SK-N-SH (cell line): Measurements from ENCODE around the gene SUPT4H1. TPM values are rescaled to one million over a fixed set of nuclear protein-coding genes. Genes with fewer than 3 reads are reported as not detected.

Experiments
- CTCF ChIA-PET: fragments of 300-600, 350-600 bp; formaldehyde crosslinking; extraction: SDS; loops from one replicate; lab custom pipeline; 2021; lab: Yijun Ruan, JAX
- POLR2A ChIA-PET: fragments of 350-600 bp; sonication (Branson Sonifier 250); formaldehyde crosslinking; extraction: SDS; loops from one replicate; lab custom pipeline; 2020; ENCODE audit warnings: antibody characterized with exemption, inconsistent platforms; lab: Yijun Ruan, JAX
- DNase-seq: peaks from one replicate; pipeline ENCODE4 v3.0.0; 2012
- H2AFZ ChIP-seq: fragments of 200-600 bp; sonication (generic); 2 replicates; pipeline ENCODE4 v1.8.1; 2016; ENCODE audit warnings: antibody characterized with exemption, mild to moderate bottlenecking, low read depth
- H3F3A ChIP-seq: fragments of 200-600 bp; sonication (generic); replicated peaks from 2 replicates; pipeline ENCODE3; 2016; ENCODE audit warnings: antibody characterized with exemption, mild to moderate bottlenecking; ENCODE audit not compliant: insufficient read depth
- H3K27ac ChIP-seq, 2 experiments: fragments of 200-500 bp in 1 of 2; fragments of 200-600 bp in 1 of 2; sonication (Bioruptor generic) in 1 of 2; sonication (generic), shearing (Covaris generic) in 1 of 2; 2 replicates each; pipeline versions ENCODE4 v1.5.1 to v1.6.1; 2014 to 2016; ENCODE audit warnings: low read depth in 2 of 2, inconsistent platforms in 1 of 2, low read length in 1 of 2, mild to moderate bottlenecking in 1 of 2, mixed read lengths in 1 of 2
- H3K27me3 ChIP-seq: fragments of 200-600 bp; sonication (generic), shearing (Covaris generic); 2 replicates; pipeline ENCODE4 v1.6.1; 2016; ENCODE audit warnings: mixed run types; ENCODE audit not compliant: insufficient read depth
- H3K36me3 ChIP-seq, 2 experiments: fragments of 200-500 bp in 1 of 2; fragments of 200-600 bp in 1 of 2; sonication (Bioruptor generic) in 1 of 2; sonication (generic) in 1 of 2; replicated peaks in 1 of 2; 2 replicates each; pipeline versions ENCODE3 to v1.5.1; 2014 to 2016; ENCODE audit warnings: low read length in 1 of 2, mild to moderate bottlenecking in 1 of 2; ENCODE audit not compliant: insufficient read depth in 2 of 2, control insufficient read depth in 1 of 2
- H3K4me1 ChIP-seq, 2 experiments: fragments of 200-500 bp in 1 of 2; fragments of 200-600 bp in 1 of 2; sonication (Bioruptor generic) in 1 of 2; sonication (generic), shearing (Covaris generic) in 1 of 2; 2 replicates each; pipeline versions ENCODE4 v1.5.1 to v1.6.1; 2014 to 2016; ENCODE audit warnings: low read depth in 1 of 2, low read length in 1 of 2, mixed run types in 1 of 2; ENCODE audit not compliant: insufficient read depth in 2 of 2, control insufficient read depth in 1 of 2
- H3K4me2 ChIP-seq: fragments of 200-600 bp; sonication (generic), shearing (Covaris generic); 2 replicates; pipeline ENCODE4 v1.6.1; 2017; ENCODE audit warnings: mixed run types
- H3K4me3 ChIP-seq, 2 experiments: fragments of 200-500 bp in 1 of 2; fragments of 200-600 bp in 1 of 2; sonication (Bioruptor generic) in 1 of 2; sonication (generic), shearing (Covaris generic) in 1 of 2; 2 replicates each; pipeline versions ENCODE4 v1.5.1 to v1.8.1; 2014 to 2016; ENCODE audit warnings: low read depth in 2 of 2, inconsistent platforms in 1 of 2, low read length in 1 of 2, mild to moderate bottlenecking in 1 of 2, mixed read lengths in 1 of 2, moderate library complexity in 1 of 2
- H3K79me2 ChIP-seq: fragments of 200-600 bp; sonication (generic); 2 replicates; pipeline ENCODE4 v1.8.1; 2017; ENCODE audit warnings: mild to moderate bottlenecking; ENCODE audit not compliant: insufficient read depth
- H3K9ac ChIP-seq: fragments of 200-600 bp; sonication (generic); 2 replicates; pipeline ENCODE4 v1.6.1; 2017; ENCODE audit warnings: mixed run types
- H3K9me2 ChIP-seq: fragments of 200-600 bp; sonication (generic); 2 replicates; pipeline ENCODE4 v1.6.1; 2017; ENCODE audit warnings: mixed run types
- H3K9me3 ChIP-seq: fragments of 200-600 bp; sonication (generic); 2 replicates; pipeline ENCODE4 v1.6.1; 2017; ENCODE audit warnings: mixed run types, mild to moderate bottlenecking, moderate library complexity
- H4K20me1 ChIP-seq: fragments of 200-600 bp; sonication (generic); 2 replicates; pipeline ENCODE4 v1.6.1; 2017; ENCODE audit warnings: mild to moderate bottlenecking, mixed run types; ENCODE audit not compliant: insufficient read depth
- CHD2 ChIP-seq: fragments of 150-350 bp; IDR thresholded peaks from 2 replicates; pipeline ENCODE4 v1.6.1; 2018; ENCODE audit warnings: low read length; ENCODE audit not compliant: partially characterized antibody
- ELF1 ChIP-seq: IDR thresholded peaks from 2 replicates; pipeline ENCODE4 v1.4.0; 2012
- EP300 ChIP-seq, 2 experiments: IDR thresholded peaks; 2 replicates each; pipeline versions ENCODE4 v1.4.0 to v1.6.1; 2012; ENCODE audit warnings: borderline replicate concordance in 1 of 2, low read depth in 1 of 2, low read length in 1 of 2
- EZH2phosphoT487 ChIP-seq: fragments of 200-600 bp; sonication (generic); IDR thresholded peaks from 2 replicates; pipeline ENCODE4 v1.6.1; 2017; ENCODE audit warnings: low read depth, mixed run types, mild to moderate bottlenecking, antibody characterized with exemption, moderate library complexity, borderline replicate concordance
- FOSL2 ChIP-seq: IDR thresholded peaks from 2 replicates; pipeline ENCODE4 v1.4.0; 2012; ENCODE audit warnings: low read depth, mild to moderate bottlenecking, moderate library complexity, borderline replicate concordance
- FOXM1 ChIP-seq: IDR thresholded peaks from 2 replicates; pipeline ENCODE4 v1.4.0; 2012; ENCODE audit warnings: low read depth, mild to moderate bottlenecking
- GABPA ChIP-seq: IDR thresholded peaks from 2 replicates; pipeline ENCODE4 v1.4.0; 2012; ENCODE audit warnings: low read depth, mild to moderate bottlenecking
- IRF3 ChIP-seq: fragments of 150-350 bp; IDR thresholded peaks from 2 replicates; pipeline ENCODE4 v1.6.1; 2016; ENCODE audit warnings: mild to moderate bottlenecking, low read depth, low read length
- MEF2A ChIP-seq: IDR thresholded peaks from 2 replicates; pipeline ENCODE4 v1.4.0; 2012; ENCODE audit warnings: low read depth, borderline replicate concordance
- MXI1 ChIP-seq: IDR thresholded peaks from 2 replicates; pipeline ENCODE4 v1.6.1; 2012; ENCODE audit warnings: mild to moderate bottlenecking, low read depth, low read length, improper control_type of control experiment
- NFIC ChIP-seq: IDR thresholded peaks from 2 replicates; pipeline ENCODE4 v1.4.0; 2012; ENCODE audit warnings: borderline replicate concordance
- NRF1 ChIP-seq: IDR thresholded peaks from 2 replicates; pipeline ENCODE4 v1.6.1; 2012; ENCODE audit warnings: low read depth, mild to moderate bottlenecking, low read length
- PBX3 ChIP-seq: IDR thresholded peaks from 2 replicates; pipeline ENCODE4; 2012
- POLR2AphosphoS5 ChIP-seq: IDR thresholded peaks from 2 replicates; pipeline ENCODE4 v1.6.1; 2012; ENCODE audit warnings: low read depth, low read length
- RAD21 ChIP-seq: IDR thresholded peaks from 2 replicates; pipeline ENCODE4 v1.6.1; 2012; ENCODE audit warnings: mild to moderate bottlenecking, low read length
- RFX5 ChIP-seq: IDR thresholded peaks from 2 replicates; pipeline ENCODE4 v1.6.1; 2012; ENCODE audit warnings: mild to moderate bottlenecking, improper control_type of control experiment, low read length
- SIN3A ChIP-seq: IDR thresholded peaks from 2 replicates; pipeline ENCODE4 v1.6.1; 2012; ENCODE audit warnings: low read depth, mild to moderate bottlenecking, low read length, moderate library complexity, borderline replicate concordance
- SMC3 ChIP-seq: IDR thresholded peaks from 2 replicates; pipeline ENCODE4 v1.6.1; 2012; ENCODE audit warnings: low read depth, low read length, improper control_type of control experiment
- TCF12 ChIP-seq: IDR thresholded peaks from 2 replicates; pipeline ENCODE4 v1.4.0; 2012
- TEAD4 ChIP-seq: IDR thresholded peaks from 2 replicates; pipeline ENCODE4 v1.4.0; 2012; ENCODE audit warnings: mild to moderate bottlenecking, borderline replicate concordance; ENCODE audit not compliant: insufficient read depth
- USF2 ChIP-seq: fragments of 150-350 bp; IDR thresholded peaks from 2 replicates; pipeline ENCODE4 v1.6.1; 2017; ENCODE audit warnings: antibody characterized with exemption, low read length, low read depth, borderline replicate concordance
- WGBS: methylation state at CpG from one replicate; pipeline ENCODE4 v1.1.6; 2017; ENCODE audit warnings: low lambda C conversion rate; 5-methylcytosine and 5-hydroxymethylcytosine counted together
- polyA plus RNA-seq, 3 experiments: library from polyadenylated mRNA; depleted of rRNA; stranded (reverse); fragments of >200 nt; gene quantifications; 2 replicates each; pipeline ENCODE4 v1.2.3, GENCODE V29; 2012
- TF ChIP-seq, protein P1 (sequence below): IDR thresholded peaks from 2 replicates; pipeline ENCODE4 v1.4.0; 2012; ENCODE audit warnings: low read depth

Gene SUPT4H1
- polyA plus RNA-seq, 1 of the 3 experiments (the other 2 are of a cell fraction) = 165 TPM

DNA sequence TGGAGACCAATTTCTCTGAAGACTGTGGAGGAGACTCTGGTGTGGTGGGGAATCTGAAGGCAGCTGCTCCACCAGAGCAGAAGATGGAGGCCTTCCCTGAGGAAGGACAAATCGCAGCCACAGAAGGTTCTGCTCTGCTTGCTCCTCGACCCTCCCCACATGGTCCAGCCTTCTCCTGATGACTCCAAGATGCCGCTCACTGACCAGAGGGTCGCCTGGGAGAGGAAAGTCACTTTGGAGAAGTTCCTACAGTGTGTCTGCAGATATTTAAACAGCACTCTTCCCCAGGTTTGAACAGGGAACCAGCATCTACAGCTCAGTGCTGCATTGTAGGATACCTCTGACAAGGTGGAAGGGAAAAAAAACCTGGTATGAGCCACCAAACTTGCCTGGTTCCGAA is 21.0 kb upstream of the SUPT4H1 start:
- CTCF ChIA-PET = interaction anchor here (1.0 to 5.7 kb wide), 4 partner anchors 9 to 56 kb away, joined by 3 to 21 read pairs (median 6); partner anchors contain the start of gene RNF43
- no peak overlapping the region for H3K4me3 ChIP-seq
- no peaks in the 10 kb centered on the region for H3K9me2 ChIP-seq
- no peak for DNase-seq
- no peaks in the 10 kb centered on the region for H3K79me2 ChIP-seq
- H3K4me1 ChIP-seq = no peaks in the 10 kb centered on the region
- no peaks in the 10 kb centered on the region for H3F3A ChIP-seq
- H3K27me3 ChIP-seq = peaks cover 4% of the 10 kb centered on the region; the same call in 1 of the 2 replicates
- no peak for TF ChIP-seq PBX3
- no peak for TF ChIP-seq CHD2
- TF ChIP-seq FOXM1 = no peak
- no peak for TF ChIP-seq RAD21
- no peak for TF ChIP-seq EP300 (IDR thresholded peaks at IDR 0.05; ENCODE audit: borderline replicate concordance in 1 of 2, low read depth in 1 of 2, low read length in 1 of 2)
- TF ChIP-seq TEAD4 = no peak
- no peak for TF ChIP-seq RFX5
- TF ChIP-seq, protein P1, sequence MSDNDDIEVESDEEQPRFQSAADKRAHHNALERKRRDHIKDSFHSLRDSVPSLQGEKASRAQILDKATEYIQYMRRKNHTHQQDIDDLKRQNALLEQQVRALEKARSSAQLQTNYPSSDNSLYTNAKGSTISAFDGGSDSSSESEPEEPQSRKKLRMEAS = no peak
- TF ChIP-seq SIN3A = no peak
- no peak for TF ChIP-seq GABPA
- TF ChIP-seq MEF2A = no peak
- no peak for TF ChIP-seq USF2
- no peak for TF ChIP-seq FOSL2
- TF ChIP-seq MXI1 = no peak
- no peak for TF ChIP-seq EZH2phosphoT487
- WGBS = 42% methylated on average over 5 of the region's 5 CpGs
- POLR2A ChIA-PET = no interaction called here
- no peaks in the 10 kb centered on the region for H3K36me3 ChIP-seq
- no peak overlapping the region for H3K27ac ChIP-seq
- H3K9ac ChIP-seq = no peak overlapping the region
- no peak overlapping the region for H2AFZ ChIP-seq
- no peak overlapping the region for H3K4me2 ChIP-seq
- H3K9me3 ChIP-seq = no peaks in the 10 kb centered on the region
- H4K20me1 ChIP-seq = no peaks in the 10 kb centered on the region

DNA sequence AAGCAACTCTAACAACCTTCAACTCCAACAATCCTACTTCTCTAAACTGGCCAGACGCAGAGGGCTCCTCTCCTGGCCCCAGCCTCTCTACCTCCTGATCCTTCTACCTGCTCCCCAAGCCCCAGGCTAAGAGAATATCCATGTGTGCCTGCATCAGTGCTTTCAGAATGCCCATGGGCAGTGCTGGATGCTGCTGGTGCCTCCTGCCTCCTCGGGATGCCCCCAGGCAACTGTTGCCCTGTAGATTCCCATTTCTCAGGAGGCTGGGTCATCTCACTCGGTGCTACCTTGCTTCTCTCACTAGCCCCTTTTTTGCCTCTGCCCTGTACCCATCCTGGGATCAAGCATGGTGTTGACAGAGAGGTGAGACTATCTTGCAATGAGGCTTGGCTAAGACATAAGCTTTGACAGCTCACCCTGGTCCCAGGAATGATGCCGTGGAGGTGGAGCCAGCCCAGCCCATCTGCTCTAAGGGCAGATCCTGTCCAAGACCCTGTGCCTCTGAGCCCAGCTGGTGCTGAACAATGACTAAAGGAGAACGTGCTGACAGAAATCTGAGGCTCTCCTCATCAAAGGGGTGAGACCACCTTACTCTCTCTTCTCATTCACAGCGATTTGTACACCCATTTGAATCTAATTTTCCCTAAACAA is 19.4 kb upstream of the SUPT4H1 start:
- Histone ChIP-seq H3K79me2 (no peaks in the 10 kb centered on the region), H3K36me3 (no peaks in the 10 kb centered on the region), H3K27ac (no peak overlapping the region), H3K9me2 (no peaks in the 10 kb centered on the region), H2AFZ (no peak overlapping the region), H3F3A (no peaks in the 10 kb centered on the region), H4K20me1 (no peaks in the 10 kb centered on the region), H3K27me3 (peaks cover 4% of the 10 kb centered on the region; the same call in 1 of the 2 replicates), H3K4me2 (no peak overlapping the region), H3K9me3 (no peaks in the 10 kb centered on the region), H3K4me1 (no peaks in the 10 kb centered on the region), H3K9ac (no peak overlapping the region), H3K4me3 (no peak overlapping the region)
- no peak for DNase-seq
- WGBS = 21% methylated on average over 6 of the region's 6 CpGs
- ChIA-PET POLR2A (no interaction called here), CTCF (interaction anchor here (0.8 to 5.7 kb wide), 6 partner anchors 11 to 122 kb away, joined by 3 to 21 read pairs (median 4); partner anchors contain the start of gene RNF43)
- no peak for TF ChIP-seq RAD21
- TF ChIP-seq FOSL2 = no peak
- no peak for TF ChIP-seq SMC3
- TF ChIP-seq ELF1 = no peak
- no peak for TF ChIP-seq SIN3A
- no peak for TF ChIP-seq CHD2
- no peak for TF ChIP-seq POLR2AphosphoS5
- TF ChIP-seq EP300 (IDR thresholded peaks at IDR 0.05; ENCODE audit: borderline replicate concordance in 1 of 2, low read depth in 1 of 2, low read length in 1 of 2) = no peak
- TF ChIP-seq, protein P1 = no peak
- no peak for TF ChIP-seq NFIC
- TF ChIP-seq USF2 = no peak
- TF ChIP-seq TCF12 = no peak
- TF ChIP-seq NRF1 = no peak
- TF ChIP-seq IRF3 = no peak
